Activated CD4-positive, alpha-beta T cell treated with anti-CD3 and anti-CD28 coated beads, Interleukin-2, amount 50 U/mL, for 16 hours (primary cell): ENCODE data around the gene LRCH3.
"Not testable (repeated sequence)": the region's sequence is repeated elsewhere in the genome, so short reads cannot be mapped to it uniquely, and the experiment has no call there.

Source experiments
- DNase-seq: peaks from one replicate; pipeline ENCODE4 v3.0.0-alpha.2; 2020

Gene LRCH3

DNA sequence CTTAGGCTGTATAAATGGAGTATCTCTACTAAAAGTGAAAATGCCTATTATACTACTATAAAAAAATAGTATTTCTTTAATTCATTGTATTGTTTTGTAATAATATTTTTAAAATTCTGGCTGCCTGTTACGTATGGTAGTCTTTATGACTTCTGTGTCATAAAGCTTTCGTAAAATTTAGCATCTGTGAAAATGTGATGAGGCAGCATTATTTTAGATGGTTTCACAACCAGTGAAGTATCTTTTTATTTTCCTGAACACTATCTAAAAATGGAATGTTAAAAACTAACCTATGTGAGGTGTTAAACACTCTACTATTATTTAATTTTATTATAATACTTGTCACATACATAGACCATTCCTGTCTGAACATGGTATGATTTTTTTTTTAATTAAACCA lies 46.2 kb downstream of the LRCH3 start:
- DNase-seq, result no peak

DNA sequence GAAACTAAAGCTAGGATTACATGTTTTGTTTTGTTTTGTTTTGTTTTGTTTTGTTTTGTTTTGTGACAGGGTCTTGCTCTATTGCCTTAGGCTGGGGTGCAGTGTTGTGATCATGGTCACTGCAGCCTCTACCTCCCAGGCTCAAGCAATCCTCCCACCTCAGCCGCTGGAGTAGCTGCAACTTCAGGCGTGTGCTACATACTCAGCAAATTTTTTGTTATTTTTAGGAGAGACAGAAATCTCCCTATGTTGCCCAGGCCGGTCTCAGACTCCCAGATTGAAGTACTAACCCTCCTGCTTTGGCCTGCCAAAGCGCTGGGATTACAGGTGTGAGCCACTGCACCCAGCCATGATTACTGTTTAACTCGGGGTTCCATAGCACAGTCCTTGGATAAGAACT lies 50.7 kb downstream of the LRCH3 start:
- no peak for DNase-seq

DNA sequence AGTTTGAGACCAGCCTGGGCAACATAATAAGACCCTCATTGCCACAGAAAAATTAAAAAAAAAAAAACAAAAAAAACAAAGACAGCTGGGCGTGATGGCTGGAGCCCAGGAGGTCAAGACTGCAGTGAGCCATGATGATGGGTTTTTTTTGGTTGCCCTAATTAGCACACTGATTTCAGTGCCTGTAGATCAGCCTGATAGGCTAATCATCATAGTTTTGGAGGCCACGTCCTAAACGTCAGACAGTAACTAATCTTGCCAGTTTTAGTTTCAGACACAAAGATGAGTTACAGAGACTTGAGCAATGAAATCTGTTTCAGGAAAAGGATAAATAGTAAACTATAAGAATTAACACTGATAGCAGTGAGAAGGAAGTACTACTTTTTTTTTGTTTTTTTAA lies 55.4 kb downstream of the LRCH3 start:
- no peak for DNase-seq

DNA sequence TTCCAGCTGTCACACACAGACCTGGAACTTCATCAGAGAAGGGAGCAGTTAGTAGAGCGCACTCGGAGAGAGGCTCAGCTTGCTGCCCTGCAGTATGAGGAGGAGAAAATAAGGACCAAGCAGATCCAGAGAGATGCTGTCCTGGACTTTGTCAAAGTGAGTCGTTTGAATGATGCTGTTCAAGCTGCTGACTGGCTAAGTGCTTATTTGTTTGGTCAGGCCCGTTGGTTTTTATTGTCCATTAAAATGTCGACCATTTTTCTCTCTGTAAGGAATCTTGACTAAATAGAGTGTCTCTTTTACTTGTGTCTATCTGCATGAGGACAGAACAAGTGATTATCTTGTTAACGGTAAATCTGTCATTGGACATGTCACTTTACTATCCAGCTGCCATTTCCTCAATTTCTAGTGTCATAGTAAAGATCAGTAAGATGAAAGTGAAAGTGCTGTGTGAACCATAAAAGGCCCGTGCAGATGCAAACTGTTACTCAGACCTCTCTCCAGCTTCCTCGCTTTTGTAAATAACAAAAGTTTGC lies 56.9 kb downstream of the LRCH3 start:
- DNase-seq, result peak; percentile 64

DNA sequence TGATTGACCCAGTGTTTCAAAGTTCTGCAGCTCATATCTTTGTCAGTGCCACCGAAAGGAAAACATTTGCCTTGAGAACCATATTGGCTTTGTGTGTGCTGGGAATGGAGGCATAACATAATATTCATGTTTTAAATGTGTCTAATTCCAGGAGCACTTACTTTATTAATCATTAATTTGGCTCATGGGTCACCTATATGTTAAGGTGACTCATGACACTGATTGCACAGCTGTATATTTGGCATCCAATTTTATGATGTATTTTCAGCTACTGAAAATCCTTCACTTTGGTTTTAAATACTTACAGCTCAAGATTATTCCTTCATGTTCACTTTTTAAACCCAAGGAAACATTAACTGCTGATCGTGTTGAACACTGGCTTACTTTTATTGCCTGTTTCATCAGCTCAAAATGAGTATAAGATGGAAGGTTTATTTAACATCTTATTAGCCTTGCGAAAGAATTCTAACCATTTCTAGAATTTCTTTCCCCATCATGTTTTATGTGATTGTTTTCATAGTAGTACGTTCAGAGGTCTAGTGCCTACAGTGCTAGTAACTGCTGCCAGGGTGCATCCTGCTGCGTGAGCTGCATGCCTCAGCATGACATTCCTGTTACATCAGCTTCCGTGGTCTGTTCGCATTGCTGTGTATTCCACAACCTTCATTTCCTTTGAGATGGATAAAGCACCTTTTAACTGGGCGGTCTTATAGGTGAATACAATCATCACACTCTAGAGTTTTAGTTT lies 63.7 kb downstream of the LRCH3 start:
- no peak for DNase-seq

- DNase-seq, result no peak
Measured at GRCh38 chr3:197855571-197855970, 64.5 kb downstream of the LRCH3 start.

DNA sequence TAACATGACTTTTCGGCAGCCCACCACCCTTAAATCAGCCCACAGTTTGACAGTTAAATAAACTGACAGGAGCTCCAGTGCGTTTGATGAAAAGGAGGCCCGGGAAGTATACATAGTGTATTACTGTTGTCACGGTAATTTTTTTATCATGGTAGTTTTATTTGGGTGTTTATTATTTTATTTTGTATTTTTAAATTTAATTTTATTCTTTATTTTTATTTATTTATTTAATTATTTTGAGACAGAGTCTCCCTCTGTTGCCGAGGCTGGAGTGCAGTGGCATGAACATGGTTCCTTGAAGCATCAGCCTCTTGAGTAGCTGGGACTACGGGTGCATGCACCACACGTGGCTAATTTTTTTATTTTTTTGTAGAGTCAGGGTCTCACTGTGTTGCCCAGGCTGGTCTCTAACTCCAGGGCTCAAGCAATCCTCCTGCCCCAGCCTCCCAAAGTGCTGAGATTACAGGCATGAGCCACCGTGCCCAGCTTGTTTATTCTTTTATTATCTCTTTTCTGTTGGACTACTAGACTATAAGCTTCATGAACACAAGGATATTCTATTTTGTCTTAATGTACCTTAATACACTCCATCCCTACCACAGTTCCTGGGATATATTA lies 65.3 kb downstream of the LRCH3 start:
- no peak for DNase-seq

DNA sequence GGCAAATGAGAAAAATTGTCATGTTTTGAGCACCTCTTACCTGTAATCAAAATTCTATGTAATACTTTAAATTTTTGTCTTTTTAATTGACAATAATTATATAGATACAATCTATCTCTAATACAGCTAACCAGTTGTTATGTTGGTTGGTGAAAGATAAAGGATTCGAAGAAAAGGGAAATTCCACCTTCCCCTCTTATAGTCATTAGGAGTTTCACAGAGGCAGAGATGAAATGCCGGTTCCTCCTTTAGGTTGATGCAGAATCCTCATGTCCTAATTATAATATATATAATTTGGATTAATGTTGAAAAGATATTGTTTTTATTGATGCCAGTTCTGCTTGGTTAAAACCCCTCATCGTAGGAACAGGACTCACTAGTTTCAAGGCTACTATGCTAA lies 67.1 kb downstream of the LRCH3 start:
- DNase-seq, result no peak

- DNase-seq, result no peak
Measured at GRCh38 chr3:197858598-197858997, 67.5 kb downstream of the LRCH3 start.

DNA sequence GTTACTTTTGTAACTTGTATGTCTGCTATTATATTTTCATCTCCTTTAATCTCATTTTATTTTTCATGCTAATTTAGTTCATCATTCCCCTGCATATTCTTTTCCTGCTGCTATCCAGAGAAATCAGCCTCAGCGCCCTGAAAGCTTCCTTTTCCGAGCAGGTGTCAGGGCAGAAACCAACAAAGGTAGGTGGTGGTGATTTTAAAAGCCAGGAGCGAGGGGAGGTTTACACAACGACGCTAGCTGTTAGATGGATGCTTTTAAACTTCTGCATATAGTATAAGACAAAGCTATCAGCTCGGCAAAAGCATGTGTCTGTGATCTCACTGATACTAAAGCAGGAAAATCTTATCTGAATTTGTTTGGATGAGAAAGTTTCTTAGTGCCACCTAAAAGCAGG lies 75.0 kb downstream of the LRCH3 start:
- DNase-seq, result no peak

DNA sequence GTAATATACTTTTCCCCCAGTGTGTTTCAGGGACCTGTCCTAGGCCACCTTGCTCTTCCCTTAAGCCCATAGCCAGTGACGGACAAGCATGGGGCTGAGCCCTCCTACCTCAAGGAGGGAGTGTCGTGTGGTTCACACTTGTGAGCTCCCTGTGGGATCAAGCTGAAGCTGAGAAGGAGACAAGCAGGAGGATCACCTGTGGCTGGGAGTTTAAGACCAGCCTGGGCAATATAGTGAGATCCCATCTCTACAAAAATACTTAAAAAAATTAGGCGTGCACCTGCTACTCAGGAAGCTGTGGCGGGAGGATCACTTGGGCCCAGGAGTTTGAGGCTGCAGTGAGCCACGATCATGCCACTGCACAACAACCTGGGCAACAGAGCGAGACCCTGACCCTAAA lies 82.3 kb downstream of the LRCH3 start:
- DNase-seq, result no peak

DNA sequence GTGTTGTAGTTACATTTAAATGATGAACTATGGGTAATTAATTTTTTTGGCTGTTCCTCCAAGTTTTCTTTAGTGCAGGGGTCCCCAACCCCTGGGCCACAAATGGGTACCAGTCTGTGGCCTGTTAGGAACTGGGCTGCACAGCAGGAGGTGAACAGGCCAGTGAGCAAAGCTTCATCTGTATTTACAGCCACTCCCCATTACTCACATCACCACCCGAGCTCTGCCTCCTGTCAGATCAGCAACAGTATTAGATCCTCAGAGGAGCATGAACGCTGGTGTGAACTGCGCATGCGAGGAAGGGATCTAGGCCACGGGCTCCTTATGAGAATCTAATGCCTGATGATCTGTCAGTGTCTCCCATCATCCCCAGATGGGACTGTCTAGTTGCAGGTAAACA lies 83.0 kb downstream of the LRCH3 start:
- DNase-seq, result no peak

- DNase-seq, result no peak
Measured at GRCh38 chr3:197874653-197875052, 83.6 kb downstream of the LRCH3 start.

- no peak for DNase-seq
Measured at GRCh38 chr3:197877902-197878301, 86.8 kb downstream of the LRCH3 start.

DNA sequence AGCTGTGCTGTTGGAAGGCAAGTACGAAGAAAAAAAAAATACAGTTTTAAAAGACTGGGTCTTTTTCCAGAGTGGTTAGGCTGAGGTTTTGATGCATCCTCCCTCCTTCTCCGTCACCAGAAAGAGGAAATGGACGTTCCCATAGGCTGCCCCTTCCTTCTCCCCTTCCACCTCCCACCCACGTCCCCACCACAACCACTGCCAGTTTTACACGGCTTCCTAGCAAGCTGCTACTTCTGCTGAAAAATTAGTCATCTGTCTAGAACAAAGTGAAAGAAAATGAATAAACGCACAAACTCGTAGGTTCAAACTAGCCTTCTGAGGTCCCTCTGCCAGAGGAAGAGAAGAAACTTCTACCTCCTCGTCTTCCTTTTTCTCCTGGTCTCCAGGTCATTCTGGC lies 87.4 kb downstream of the LRCH3 start:
- DNase-seq, result peak; percentile 78

DNA sequence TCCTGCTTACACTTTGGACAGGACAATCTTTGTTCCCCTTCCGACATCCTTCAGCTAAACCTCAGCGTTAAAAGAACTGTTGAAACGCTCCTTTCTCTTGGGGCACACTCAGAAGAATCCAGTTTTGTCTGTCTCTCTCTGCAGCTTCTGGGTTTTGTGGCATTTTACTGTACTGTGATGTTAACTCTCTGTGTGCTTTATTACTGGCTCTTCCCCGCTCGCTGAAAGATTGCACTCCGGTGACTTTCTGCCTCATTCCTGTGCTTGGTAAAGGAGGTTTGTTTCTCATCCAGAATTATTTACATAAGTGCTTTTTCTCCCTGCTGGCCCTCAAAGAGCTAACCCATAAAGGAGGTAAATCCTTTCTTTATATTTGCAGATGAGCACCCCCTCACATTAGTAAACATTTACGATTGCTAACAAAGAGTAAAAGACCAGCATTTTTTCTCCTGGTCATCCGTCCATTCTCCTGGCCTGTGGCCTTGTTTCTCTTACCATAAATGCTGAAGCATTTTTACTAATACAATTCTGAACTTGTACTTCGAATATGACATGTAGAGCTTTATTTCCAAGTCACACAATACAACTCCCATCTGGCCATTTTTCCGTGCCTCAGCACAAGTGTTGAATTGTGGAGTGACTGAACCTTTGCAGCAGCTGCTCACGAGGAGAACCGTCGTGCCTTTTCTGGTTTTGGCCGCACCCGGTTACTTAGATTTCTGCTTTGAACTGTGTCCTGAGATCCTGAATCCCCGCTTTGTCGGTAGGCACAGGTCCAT lies 89.6 kb downstream of the LRCH3 start:
- no peak for DNase-seq

DNA sequence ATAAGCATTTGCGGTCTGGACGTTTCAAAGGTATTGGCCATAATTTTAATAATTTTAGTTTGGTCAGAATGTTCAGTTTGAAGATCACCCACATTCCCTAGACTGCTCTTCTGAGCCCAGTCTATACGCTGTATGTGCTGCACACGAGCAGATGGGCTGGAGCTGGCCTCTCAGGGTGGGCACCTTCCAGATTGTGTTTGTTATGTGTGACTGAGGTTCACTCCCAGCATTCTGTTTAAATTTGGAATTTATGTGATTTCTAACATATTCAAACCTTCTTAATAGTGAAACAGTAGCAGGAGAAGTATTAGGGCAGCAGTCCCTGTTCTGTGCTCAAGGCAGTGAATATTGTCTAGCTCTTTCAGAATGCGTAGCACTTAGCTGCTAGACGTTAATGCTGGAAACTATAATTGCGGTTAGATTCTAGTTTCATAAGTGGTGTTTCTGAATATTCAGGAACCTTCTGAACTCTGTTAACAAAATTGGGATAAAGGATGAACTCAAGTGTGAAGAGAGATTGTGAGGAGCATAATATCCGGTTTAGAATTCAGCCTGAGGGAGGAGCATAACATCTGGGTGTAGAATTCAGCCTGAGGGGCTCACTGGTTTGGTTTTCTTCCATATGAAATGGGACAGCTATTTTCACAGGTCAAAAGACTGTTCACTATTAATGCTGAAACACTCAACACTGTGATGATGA lies 90.4 kb downstream of the LRCH3 start:
- no peak for DNase-seq

- no peak for DNase-seq
Measured at GRCh38 chr3:197881970-197882338, 90.9 kb downstream of the LRCH3 start.

DNA sequence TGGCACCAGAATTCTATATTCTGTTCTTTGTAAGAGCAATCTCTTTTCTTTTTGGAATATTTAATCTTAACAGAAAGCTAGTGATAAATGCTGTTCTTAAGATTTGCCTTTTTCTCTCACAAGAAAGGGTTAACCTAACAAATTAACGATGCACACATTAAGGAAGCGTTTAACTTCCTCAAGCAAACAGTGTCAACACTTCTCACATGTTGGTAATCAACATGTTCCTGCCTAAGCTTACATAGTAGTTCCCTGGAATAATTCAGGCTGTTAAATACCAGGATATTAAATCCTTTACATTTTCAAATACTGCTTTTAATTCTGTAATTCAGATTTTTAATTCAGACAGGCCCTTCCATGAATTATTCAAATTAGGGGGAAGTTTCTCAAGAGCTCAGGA lies 91.5 kb downstream of the LRCH3 start:
- no peak for DNase-seq

DNA sequence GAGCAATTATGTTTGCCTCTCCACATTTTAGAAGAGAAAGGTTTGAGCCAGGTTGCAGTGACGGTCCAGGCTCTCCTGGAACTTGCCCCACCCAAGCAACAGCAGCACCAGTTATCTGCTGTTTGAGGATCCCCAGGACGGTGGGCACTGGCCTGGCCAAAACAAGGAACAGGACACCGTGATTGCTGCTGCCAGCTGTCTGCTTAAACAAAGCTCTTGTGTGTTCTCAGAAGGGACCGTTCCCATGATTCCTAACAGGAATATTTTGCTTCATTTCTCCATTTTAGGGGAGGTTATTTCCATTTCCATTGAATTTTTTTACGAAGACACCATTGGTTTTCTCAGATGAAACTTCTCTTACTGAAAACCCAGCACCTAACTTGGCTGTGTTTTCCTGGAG lies 92.5 kb downstream of the LRCH3 start:
- no peak for DNase-seq

GRCh38 chr3:197884330-197884729 lies 93.3 kb downstream of the LRCH3 start:
- DNase-seq, result not testable (repeated sequence)

GRCh38 chr3:197886052-197886451 lies 95.0 kb downstream of the LRCH3 start:
- DNase-seq, result not testable (repeated sequence)

- DNase-seq, result not testable (repeated sequence)
Measured at GRCh38 chr3:197887430-197888053, 96.5 kb downstream of the LRCH3 start.
